Inflammatory macrophage treated with lipopolysaccharide for 4 hours (primary cell): ENCODE measurements around the gene SHOX.
"Not testable (repeated sequence)": the region's sequence is repeated elsewhere in the genome, so short reads cannot be mapped to it uniquely, and the experiment has no call there.

Experiments used
- DNase-seq: peaks from one replicate; pipeline ENCODE4 v3.0.0-alpha.2; 2020

Gene SHOX

DNA sequence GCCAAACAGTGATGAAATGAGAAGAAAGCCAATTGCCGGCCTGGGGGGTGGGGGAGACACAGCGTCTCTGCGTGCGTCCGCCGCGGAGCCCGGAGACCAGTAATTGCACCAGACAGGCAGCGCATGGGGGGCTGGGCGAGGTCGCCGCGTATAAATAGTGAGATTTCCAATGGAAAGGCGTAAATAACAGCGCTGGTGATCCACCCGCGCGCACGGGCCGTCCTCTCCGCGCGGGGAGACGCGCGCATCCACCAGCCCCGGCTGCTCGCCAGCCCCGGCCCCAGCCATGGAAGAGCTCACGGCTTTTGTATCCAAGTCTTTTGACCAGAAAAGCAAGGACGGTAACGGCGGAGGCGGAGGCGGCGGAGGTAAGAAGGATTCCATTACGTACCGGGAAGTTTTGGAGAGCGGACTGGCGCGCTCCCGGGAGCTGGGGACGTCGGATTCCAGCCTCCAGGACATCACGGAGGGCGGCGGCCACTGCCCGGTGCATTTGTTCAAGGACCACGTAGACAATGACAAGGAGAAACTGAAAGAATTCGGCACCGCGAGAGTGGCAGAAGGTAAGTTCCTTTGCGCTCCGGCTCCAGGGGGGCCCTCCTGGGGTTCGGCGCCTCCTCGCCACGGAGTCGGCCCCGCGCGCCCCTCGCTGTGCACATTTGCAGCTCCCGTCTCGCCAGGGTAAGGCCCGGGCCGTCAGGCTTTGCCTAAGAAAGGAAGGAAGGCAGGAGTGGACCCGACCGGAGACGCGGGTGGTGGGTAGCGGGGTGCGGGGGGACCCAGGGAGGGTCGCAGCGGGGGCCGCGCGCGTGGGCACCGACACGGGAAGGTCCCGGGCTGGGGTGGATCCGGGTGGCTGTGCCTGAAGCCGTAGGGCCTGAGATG is at the start of gene SHOX:
Gene SHOX (plus strand): TSS at position 180 of the 885 bp plus-strand sequence. CDS start 107 bp downstream, at position 287.
- no peak for DNase-seq

DNA sequence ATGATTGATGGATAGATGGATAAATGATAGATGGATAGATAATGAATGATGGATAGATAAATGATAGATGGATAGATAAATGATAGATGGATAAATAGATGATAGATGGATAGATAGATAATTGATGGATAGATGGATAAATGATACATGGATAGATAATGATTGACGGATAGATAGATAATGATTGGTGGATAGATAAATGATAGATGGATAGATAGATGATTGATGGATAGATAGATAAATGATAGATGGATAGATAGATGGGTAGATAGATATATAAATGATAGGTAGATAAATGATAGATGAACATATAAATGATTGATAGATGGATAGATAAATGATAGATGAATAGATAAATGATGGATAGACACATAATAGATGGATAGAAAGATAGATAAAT is 49.5 kb upstream of the SHOX start:
- no peak for DNase-seq

DNA sequence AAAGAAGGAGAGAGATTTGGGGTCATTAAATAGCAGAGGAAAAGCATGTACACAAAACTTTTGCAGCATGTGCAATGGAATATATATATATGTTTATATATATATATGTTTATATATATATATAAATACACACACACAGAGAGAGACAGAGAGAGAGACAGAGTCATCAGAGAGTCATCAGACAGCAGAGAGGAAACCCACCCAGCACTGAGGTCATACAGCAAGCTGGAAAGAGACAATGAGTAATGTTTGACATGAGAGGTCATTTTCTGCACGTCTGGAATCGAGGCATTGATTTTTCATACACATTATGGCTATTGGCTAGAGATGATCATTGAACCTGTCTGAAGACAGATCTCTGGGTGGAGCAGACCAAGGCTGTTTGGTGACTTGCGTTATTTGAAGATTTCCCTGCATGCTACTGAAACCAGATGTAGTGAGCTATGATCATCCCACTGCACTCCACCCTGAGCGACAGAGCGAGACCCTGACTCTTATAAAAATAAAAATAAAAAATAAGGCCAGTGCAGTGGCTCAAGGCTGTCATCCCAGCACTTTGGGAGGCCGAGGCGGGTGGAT is 48.8 kb upstream of the SHOX start:
- DNase-seq = no peak

DNA sequence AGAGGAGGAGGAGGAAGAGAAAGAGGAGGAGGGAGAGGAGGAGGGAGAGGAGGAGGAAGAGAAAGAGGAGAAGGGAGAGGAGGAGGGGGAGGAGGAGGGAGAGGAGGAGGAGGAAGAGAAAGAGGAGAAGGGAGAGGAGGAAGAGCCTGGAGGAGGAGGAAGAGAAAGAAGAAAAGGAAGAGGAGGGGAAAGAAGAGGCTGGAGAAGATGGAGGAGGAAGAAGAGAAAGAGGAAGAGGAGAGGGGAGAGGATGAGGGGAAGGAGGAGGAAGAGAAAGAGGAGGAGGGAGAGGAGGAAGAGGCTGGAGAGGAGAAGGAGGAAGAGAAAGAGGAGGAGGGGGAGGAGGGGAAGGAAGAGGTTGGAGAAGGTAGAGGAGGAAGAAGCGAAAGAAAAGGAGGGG is 46.0 kb upstream of the SHOX start:
- DNase-seq = no peak

DNA sequence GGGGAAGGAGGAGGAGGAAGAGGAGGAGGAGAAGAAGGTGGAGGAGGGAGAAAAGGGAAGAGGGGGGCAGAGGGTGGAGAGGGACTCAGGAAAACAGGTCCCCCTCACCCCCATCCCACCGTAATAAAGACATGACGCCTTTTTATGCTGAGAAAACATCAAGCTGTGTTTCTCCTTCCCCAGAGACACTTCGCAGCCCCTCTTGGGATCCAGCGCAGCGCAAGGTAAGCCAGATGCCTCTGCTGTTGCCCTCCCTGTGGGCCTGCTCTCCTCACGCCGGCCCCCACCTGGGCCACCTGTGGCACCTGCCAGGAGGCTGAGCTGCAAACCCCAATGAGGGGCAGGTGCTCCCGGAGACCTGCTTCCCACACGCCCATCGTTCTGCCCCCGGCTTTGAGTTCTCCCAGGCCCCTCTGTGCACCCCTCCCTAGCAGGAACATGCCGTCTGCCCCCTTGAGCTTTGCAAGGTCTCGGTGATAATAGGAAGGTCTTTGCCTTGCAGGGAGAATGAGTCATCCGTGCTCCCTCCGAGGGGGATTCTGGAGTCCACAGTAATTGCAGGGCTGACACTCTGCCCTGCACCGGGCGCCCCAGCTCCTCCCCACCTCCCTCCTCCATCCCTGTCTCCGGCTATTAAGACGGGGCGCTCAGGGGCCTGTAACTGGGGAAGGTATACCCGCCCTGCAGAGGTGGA is 45.3 kb upstream of the SHOX start:
- no peak for DNase-seq

DNA sequence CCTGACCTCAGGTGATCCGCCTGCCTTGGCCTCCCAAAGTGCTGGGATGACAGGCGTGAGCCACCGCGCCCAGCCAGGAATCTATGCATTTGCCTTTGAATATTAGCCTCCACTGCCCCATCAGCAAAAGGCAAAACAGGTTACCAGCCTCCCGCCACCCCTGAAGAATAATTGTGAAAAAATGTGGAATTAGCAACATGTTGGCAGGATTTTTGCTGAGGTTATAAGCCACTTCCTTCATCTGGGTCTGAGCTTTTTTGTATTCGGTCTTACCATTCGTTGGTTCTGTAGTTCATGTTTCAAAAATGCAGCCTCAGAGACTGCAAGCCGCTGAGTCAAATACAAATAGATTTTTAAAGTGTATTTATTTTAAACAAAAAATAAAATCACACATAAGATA is 44.2 kb upstream of the SHOX start:
- DNase-seq = no peak

DNA sequence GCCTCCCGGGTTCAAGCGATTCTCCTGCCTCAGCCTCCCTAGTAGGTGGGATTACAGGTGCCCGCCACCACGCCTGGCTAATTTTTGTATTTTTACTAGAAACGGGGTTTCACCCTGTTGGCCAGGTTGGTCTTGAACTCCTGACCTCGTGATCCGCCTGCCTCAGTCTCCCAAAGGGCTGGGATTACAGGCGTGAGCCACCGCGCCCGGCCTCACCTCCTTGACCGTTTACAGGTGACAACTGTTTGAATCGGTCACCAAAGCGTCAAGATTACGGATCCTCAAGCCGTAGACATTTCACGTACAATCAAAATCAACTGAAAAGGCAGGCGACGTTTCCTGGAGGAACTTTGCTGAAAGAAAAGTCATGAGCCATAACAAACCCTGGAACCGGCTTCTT is 41.3 kb upstream of the SHOX start:
- not testable (repeated sequence) for DNase-seq

DNA sequence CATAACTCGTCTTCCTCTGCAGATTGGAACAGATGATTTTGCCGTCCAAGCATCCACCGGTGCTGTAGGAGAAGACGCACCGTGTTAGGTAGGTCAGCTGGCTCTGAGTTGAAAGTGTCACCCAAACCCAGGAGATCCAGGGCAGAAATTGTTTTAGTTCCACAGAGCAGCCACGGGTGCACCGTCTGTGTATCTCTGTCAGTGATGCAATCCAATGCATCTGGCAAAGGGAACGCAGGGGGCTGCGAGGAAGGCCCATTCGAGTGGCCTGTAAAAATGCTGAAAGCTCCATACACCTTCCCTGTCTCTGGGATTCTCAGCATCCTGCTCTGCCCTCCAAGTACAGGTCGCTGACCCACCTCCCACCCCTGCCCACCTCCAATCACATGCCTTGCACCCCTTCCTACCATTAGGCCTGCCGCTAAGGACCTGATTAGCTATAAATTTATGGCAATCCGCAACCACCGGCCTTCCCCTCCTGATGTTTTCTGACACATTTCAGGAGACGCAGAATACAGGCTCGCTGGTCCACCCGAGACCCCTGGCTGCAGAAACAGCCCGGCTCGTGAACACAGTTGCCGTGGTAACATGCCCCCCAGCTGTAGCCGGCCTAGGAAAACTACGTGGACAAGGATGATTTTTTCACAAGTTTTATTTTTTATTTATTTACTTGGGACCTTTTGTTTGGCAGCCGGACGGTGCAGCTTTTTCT is 39.7 kb upstream of the SHOX start:
- no peak for DNase-seq

DNA sequence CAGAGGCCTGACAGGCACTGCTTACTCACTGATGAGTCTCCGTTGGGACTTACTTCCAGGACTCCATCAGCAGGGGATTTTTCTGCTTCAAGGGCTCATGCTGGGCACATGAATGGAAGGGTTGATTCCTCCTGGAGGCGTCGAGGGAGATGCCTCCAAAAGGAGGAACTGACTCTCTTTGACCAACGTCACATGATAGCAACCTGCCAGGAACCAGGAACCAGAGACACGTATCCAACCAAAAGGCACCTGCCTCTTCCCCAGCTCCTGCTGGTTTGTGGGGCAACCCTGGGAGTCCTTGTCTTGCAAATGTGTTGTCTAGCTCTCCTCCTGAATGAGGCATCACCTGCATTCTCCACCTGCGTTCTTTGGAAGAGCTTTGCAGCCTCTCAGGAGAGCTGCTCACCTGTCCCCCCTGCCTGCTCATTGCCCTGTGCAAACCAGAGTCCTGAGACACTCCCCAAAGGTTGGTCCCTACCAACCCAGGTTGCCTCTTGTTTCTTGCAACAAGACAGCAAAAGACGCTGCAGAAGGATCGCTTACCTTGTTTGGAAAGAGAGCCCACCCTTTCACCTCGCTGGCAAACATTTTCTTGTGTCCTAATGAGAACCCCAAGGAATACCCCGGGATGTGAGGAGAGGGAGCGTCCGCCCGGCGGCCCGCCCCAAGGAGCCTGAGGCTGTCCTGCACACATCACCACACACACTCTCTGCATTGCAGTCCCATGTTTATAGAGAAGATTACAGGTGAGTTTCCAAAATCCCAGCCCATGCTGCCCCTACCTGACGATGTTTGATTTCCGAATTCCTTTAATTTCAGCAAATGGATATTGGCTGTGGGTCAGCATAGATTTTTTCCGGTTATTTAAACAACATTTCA is 30.5 kb upstream of the SHOX start:
- no peak for DNase-seq

DNA sequence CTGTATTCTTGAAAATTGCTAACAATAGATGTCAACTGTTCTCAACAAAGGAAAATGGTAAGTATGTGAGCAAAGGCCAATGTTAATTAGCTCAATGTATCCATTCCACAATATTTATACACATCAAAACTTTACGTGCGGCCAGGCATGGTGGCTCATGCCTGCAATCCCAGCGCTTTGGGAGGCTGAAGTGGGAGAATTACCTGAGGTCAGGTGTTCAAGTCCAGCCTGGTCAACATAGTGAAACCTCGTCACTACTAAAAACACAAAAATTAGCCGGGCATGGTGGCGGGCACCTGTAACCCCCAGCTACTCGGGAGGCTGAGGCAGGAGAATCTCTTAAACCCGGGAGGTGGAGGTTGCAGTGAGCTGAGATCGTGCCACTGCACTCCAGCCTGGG is 27.6 kb upstream of the SHOX start:
- DNase-seq = not testable (repeated sequence)

DNA sequence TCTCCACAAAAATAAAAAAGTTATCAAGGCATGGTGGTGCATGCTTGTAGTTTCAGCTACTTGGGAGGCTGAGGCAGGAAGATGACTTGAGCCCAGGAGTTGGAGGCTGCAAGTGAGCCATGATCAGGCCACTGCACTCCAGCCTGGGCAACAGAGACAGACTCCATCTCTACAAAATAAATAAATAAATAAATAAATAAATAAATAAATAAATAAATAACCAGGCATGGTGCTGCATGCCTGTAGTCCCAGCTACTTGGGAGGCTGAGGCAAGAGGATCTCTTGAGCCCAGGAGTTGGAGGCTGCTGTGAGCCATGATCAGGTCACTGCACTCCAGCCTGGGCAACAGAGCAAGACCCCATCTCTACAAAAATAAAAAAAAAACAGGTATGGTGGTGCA is 26.0 kb upstream of the SHOX start:
- not testable (repeated sequence) for DNase-seq

DNA sequence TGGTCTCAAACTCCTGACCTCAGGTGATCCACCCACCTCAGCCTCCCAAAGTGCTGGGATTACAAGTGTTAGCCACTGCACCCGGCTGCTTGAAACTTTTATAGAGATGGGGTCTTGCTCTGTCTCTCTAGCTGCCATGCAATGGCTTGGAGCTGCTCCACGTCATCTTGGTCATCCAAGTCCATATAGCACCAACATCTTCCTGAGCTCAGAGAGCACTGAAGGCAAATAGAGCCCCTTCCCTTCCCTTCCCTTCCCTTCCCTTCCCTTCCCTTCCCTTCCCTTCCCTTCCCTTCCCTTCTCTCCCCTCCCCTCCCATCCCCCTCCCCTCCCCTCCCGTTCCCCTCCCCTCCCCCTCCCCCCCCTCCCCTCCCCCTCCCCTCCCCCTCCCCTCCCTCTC is 22.5 kb upstream of the SHOX start:
- not testable (repeated sequence) for DNase-seq

DNA sequence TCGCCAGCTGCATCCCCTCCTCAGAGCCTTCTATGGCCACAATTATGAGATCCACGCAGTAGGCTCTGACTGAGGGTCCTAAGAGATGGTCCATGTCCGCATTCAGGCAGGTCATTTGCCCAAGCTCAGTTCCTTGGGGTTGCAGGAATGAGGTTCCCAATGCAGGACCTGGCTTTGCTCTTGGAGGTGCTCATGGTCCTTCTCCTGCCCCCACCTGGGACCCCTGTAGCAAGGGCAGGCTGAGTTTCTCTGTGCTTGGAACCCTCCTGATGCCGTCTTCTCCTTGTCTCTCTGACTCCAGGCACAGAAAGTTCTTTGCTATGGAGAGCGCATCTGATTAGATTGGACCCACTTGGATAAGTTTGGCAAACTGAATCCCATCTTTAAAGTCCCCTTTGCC is 16.5 kb upstream of the SHOX start:
- no peak for DNase-seq

DNA sequence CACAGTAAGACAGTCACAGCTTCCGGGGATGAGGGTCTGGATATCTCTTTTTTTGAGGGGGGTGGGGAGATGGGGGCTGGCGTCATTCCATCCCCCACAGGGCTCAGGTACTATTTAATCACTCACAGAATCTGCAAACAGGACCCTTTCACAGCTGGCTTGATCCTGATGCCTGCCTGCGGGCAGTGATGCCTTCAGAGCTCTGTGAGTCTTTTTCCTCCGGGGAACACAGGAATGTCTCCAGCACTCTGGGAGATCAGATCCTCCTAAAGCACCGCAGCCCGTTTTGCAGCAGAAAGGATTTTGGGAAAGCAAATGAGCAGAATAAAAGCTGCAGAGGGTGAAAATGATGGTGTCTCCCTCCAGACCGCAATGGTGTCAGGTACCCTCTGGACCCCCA is 13.2 kb upstream of the SHOX start:
- no peak for DNase-seq

DNA sequence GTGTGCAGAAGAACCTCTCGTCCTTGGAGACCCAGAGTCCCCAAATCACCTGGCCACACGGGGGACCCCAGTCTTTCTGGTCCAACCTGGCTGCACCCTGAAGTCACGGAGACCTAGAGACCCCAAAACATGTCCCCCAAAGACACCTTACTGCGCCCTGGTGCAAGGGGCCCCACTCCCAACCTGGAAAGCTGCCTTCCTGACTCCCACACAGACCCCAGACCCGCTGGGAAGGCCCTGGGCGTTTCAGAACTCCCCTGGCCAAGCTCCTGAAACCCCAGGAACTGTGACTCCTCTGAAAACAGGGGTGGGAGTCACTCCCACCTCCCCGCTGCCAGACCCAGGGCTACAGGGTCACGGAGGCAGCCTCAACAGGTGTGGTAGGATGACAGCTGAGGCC is 12.7 kb upstream of the SHOX start:
- DNase-seq = no peak

DNA sequence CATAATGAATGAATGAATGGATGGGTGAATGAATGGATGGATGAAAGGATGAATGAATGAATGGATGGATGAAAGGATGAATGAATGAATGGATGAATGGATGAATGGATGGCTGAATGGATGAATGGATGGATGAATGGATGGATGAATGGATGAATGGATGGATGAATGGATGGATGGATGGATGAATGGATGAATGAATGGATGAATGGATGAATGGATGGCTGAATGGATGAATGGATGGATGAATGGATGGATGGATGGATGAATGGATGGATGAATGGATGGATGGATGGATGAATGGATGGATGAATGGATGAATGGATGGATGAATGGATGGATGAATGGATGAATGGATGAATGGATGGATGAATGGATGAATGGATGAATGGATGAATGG is 12.3 kb upstream of the SHOX start:
- DNase-seq = not testable (repeated sequence)

DNA sequence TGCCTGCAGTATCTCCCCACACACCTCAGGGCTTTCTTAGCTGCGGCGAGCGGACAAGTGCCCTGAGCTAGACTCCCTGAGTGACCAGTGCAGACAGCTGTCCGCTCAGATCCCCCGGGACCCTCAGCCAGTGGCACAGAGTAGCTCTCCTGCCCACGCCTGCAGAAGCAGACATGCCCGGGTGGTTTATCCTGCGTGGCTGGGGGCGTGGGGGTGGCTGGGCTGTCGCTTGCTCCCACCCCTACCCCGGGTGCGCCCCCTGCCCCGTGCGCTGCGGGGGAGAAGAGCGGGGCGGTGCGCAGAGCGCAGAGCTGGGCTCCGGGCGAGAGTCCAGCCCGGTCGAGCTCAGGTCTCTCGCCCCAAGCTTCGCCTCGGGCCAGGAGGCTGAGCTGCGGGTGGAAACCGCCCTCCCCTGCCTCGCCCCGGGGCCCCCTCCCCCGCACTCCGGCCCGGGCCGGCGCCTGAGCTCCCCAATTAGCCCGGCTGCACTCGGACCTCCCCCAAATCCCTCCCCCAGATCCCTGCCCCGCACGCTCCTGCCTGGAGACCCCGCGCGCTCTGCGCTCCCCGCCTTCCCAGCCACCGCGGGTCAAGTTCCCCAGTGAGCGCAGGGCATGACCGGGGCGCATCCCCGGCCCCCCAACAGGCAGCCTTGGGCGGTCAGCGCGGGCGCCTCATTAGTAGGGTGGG is 11.7 kb upstream of the SHOX start:
- no peak for DNase-seq

DNA sequence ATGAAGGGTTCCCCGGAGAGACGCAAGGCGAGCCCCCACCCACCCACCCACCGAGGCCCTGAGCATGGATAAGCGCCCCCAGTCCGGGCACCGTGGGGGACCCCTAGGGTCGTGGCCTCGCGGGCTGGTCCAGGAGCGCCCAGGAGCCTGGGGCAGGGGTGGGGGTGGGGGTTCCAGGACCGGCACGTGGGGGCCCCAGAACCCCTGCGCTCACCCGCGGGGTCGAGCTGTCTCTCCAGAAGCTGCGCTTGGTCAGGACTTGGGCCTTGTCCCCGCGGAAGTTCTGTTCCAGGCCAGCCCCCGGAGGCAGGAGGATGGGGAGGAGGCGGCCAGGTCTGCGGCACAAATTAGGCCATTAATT is 11.2 kb upstream of the SHOX start:
- no peak for DNase-seq

DNA sequence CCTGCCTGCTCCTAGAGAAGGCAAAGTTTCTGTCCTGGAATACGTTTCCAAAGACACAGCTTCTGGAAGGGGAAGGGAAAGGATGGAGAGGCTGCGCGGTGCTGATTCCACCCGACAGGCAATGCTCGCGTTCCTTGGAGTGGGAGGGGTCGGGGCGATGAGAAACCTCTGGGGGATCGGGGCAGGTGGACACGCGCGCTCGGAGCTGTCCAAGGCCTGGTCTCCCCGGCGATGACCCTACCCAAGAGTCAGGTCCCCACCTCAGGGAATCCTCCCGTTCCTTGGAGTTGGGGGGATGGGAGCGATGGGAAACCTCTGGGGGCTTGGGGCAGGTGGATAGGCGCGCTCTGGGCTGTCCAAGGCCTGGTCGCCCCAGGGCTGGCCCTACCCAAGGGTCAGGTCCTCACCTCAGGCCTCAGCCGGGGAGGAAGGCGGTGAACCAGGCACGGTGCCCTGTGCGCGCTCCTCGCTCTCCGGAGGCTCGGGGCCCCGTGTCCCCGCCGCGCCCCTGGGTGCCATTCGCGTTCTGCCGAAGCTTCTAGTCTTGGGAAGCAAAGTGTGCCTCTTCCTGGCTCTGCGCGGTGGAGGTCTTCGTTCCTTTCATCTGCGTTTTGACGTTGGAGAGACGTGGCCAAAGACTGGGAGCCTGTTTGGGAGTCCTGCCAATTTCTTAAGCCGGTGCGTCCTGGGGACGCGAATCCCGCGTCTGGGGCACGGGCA is 10.6 kb upstream of the SHOX start:
- DNase-seq = no peak

DNA sequence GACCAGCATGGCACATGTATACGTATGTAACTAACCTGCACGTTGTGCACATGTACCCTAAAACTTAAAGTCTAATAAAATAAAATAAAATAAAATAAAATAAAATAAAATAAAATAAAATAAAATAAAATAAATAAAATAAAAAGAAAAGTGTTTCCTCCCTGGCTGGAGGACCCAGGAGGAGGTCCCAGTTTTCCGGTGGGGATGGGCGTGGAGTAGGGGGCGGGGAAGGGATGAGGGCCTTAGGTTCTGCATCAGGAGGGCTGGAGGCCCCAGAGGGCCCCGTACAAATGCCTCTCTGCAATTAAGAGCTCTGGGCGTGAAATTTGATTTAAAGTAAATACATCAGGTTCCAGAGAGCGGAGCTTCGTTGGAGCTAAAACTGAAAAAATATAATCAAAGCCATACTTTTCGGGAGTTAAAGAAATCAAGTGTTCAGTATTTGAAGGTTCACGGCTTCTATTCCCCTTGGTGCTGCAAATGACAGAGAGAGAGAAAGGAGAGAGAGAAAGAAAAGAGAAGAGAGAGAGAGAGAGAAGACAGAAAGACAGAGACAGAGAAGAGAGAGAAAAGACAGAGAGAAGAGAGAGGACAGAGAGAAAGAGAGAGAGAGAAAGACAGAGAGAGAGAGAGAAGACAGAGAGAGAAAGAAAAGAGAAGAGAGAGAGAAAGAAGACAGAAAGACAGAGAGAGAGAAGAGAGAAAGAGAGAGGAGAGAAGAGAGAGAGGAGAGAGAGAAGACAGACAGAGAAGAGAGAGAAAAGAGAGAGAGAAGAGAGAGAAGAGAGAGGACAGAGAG is 8.7 kb upstream of the SHOX start:
- no peak for DNase-seq
